MM.1S (cell line): ENCODE measurements around the gene SHCBP1.

Experiments
- DNase-seq: peaks from one replicate; pipeline ENCODE4 v3.0.0-alpha.2; 2015
- H2AFZ ChIP-seq: fragments of 300-600 bp; sonication (generic); 2 replicates; pipeline ENCODE4 v1.6.0; 2016; ENCODE audit warnings: antibody characterized with exemption, low read length
- H3F3A ChIP-seq: fragments of 300-600 bp; sonication (generic); 2 replicates; pipeline ENCODE4 v1.6.1; 2016; ENCODE audit warnings: mild to moderate bottlenecking, antibody characterized with exemption, low read length, moderate library complexity, mixed read lengths; ENCODE audit not compliant: insufficient read depth
- H3K27ac ChIP-seq: fragments of 300-600 bp; sonication (generic); 2 replicates; pipeline ENCODE4 v1.5.1; 2016; ENCODE audit warnings: mild to moderate bottlenecking, low read length
- H3K27me3 ChIP-seq: fragments of 300-600 bp; sonication (generic); replicated peaks from 2 replicates; pipeline ENCODE4 v1.6.0; 2016; ENCODE audit warnings: low read length; ENCODE audit not compliant: insufficient read depth
- H3K36me3 ChIP-seq: fragments of 300-600 bp; sonication (generic); replicated peaks from 2 replicates; pipeline ENCODE4 v1.6.1; 2016; ENCODE audit warnings: mild to moderate bottlenecking, low read length, mixed read lengths; ENCODE audit not compliant: insufficient read depth
- H3K4me1 ChIP-seq: fragments of 300-600 bp; sonication (generic); 2 replicates; pipeline ENCODE4 v1.6.1; 2016; ENCODE audit warnings: low read length, mixed read lengths
- H3K4me2 ChIP-seq: fragments of 300-600 bp; sonication (generic); 2 replicates; pipeline ENCODE4 v1.6.0; 2016; ENCODE audit warnings: low read depth, low read length
- H3K4me3 ChIP-seq: fragments of 300-600 bp; sonication (generic); 2 replicates; pipeline ENCODE4 v1.5.1; 2016; ENCODE audit warnings: low read length, mixed read lengths
- H3K79me2 ChIP-seq: fragments of 300-600 bp; sonication (generic); 2 replicates; pipeline ENCODE4 v1.6.1; 2016; ENCODE audit warnings: mixed run types, low read length, mixed read lengths
- H3K9ac ChIP-seq: fragments of 300-600 bp; sonication (generic); 2 replicates; pipeline ENCODE4 v1.6.1; 2016; ENCODE audit warnings: low read length, mixed read lengths
- H3K9me2 ChIP-seq: fragments of 300-600 bp; sonication (generic); replicated peaks from 2 replicates; pipeline ENCODE4 v1.6.1; 2016; ENCODE audit warnings: mild to moderate bottlenecking, low read length, mixed read lengths; ENCODE audit not compliant: insufficient read depth
- H3K9me3 ChIP-seq: fragments of 300-600 bp; sonication (generic); replicated peaks from 2 replicates; pipeline ENCODE4 v1.6.1; 2016; ENCODE audit warnings: mild to moderate bottlenecking, low read length, mixed read lengths; ENCODE audit not compliant: insufficient read depth
- H4K20me1 ChIP-seq: fragments of 300-600 bp; sonication (generic); 2 replicates; pipeline ENCODE4 v1.6.1; 2016; ENCODE audit warnings: mild to moderate bottlenecking, low read length, moderate library complexity, mixed read lengths; ENCODE audit not compliant: insufficient read depth
- EZH2 ChIP-seq: fragments of 300-600 bp; sonication (generic); optimal IDR thresholded peaks from 2 replicates; pipeline ENCODE3; 2017; ENCODE audit warnings: low read depth, mild to moderate bottlenecking, antibody characterized with exemption, low read length, mixed read lengths
- EZH2phosphoT487 ChIP-seq: fragments of 300-600 bp; sonication (generic); IDR thresholded peaks from 2 replicates; pipeline ENCODE4 v1.6.1; 2018; ENCODE audit warnings: antibody characterized with exemption, low read length
- TF ChIP-seq, protein P1 (sequence below): fragments of 300-600 bp; sonication (generic); IDR thresholded peaks from 2 replicates; pipeline ENCODE4 v1.5.1; 2016; ENCODE audit warnings: antibody characterized with exemption, low read length, mixed read lengths

SHCBP1 gene

DNA sequence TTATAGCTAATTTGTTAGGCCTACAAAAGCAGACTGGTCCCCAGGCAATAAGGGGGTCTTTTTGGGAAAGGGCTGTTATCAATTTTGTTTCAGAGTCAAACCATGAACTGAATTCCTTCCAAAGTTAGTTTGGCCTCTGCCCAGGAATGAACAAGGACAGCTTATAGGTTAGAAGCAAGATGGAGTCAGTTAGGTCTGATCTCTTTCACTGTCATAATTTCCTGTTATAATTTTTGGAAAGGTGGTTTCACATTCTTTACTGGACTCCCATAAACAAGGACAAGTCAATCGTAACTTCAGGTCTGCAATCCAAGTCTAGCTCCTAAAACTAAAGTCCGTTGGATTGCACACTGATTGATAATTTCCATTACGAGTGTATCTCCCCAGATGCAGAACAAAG lies 30.1 kb upstream of the SHCBP1 start:
- Histone ChIP-seq H3K9me3 (no peaks in the 10 kb centered on the region), H3K4me2 (no peak overlapping the region), H3K9ac (no peak overlapping the region), H3K9me2 (no peaks in the 10 kb centered on the region), H4K20me1 (no peaks in the 10 kb centered on the region), H3K4me3 (no peak overlapping the region), H3K79me2 (no peaks in the 10 kb centered on the region), H3K27ac (no peak overlapping the region), H3K4me1 (no peaks in the 10 kb centered on the region), H2AFZ (no peak overlapping the region), H3F3A (no peaks in the 10 kb centered on the region), H3K36me3 (no peaks in the 10 kb centered on the region), H3K27me3 (no peaks in the 10 kb centered on the region)
- TF ChIP-seq EZH2phosphoT487 (no peak), EZH2 (no peak)
- TF ChIP-seq, protein P1, sequence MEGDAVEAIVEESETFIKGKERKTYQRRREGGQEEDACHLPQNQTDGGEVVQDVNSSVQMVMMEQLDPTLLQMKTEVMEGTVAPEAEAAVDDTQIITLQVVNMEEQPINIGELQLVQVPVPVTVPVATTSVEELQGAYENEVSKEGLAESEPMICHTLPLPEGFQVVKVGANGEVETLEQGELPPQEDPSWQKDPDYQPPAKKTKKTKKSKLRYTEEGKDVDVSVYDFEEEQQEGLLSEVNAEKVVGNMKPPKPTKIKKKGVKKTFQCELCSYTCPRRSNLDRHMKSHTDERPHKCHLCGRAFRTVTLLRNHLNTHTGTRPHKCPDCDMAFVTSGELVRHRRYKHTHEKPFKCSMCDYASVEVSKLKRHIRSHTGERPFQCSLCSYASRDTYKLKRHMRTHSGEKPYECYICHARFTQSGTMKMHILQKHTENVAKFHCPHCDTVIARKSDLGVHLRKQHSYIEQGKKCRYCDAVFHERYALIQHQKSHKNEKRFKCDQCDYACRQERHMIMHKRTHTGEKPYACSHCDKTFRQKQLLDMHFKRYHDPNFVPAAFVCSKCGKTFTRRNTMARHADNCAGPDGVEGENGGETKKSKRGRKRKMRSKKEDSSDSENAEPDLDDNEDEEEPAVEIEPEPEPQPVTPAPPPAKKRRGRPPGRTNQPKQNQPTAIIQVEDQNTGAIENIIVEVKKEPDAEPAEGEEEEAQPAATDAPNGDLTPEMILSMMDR, result no peak
- no peak for DNase-seq

DNA sequence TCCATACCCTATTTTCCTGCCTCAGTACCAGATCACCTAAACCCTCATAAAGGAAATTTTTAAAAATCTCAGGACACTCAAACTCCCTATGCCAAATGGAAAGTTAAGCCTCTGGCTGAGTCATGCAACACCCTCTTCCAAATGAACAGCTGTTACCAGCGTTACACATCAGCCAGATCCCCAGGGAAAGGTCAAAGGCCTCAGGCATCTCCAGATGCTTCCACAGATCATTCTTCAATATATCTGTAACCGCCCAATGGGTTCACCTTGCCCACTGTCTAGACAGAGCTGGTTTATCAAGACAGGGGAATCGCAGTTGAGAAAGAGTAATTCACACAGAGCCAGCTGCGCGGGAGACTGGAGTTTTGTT lies 29.1 kb upstream of the SHCBP1 start:
- Histone ChIP-seq H3K79me2 (no peaks in the 10 kb centered on the region), H3F3A (no peaks in the 10 kb centered on the region), H3K9me3 (no peaks in the 10 kb centered on the region), H3K4me3 (no peak overlapping the region), H3K27me3 (no peaks in the 10 kb centered on the region), H3K27ac (no peak overlapping the region), H3K9ac (no peak overlapping the region), H2AFZ (no peak overlapping the region), H3K36me3 (no peaks in the 10 kb centered on the region), H3K4me2 (no peak overlapping the region), H3K4me1 (no peaks in the 10 kb centered on the region), H4K20me1 (no peaks in the 10 kb centered on the region), H3K9me2 (no peaks in the 10 kb centered on the region)
- TF ChIP-seq, protein P1, result no peak
- no peak for TF ChIP-seq EZH2phosphoT487
- TF ChIP-seq EZH2, result no peak
- no peak for DNase-seq

DNA sequence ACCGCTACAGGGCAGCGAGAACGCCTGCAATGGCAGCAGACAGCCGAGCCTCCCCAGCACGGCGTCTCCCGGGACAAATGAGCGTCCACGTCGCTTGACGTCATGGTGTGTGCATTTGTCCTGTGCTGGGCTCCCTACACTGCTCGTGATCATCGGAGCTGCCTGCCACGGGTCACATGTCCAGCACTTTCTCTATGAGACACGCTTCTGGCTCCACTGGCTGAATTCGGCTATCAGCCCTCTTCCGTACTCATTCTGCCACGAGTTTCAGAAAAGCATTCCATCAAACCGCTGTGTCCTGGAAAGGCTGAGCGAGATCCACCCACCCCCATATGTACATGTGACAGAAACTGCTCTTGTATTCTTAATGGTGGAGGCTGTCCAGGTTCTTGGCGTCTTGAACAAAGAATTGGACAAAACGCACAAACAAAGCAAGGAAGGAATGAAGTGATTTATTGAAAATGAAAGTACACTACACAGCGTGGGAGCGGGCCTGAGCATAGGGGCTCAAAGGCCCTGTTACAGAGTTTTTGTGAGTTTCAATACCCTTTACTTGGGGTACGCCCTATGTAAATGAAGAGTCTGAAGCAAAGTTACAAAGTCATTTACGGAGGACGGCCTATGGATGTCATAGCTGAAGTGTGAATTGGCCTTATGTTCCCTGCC lies 28.5 kb upstream of the SHCBP1 start:
- Histone ChIP-seq H3K4me1 (no peaks in the 10 kb centered on the region), H3K4me3 (no peak overlapping the region), H3K4me2 (no peak overlapping the region), H2AFZ (no peak overlapping the region), H4K20me1 (no peaks in the 10 kb centered on the region), H3K27me3 (no peaks in the 10 kb centered on the region), H3F3A (no peaks in the 10 kb centered on the region), H3K27ac (no peak overlapping the region), H3K9me3 (no peaks in the 10 kb centered on the region), H3K79me2 (no peaks in the 10 kb centered on the region), H3K9me2 (no peaks in the 10 kb centered on the region), H3K9ac (no peak overlapping the region), H3K36me3 (no peaks in the 10 kb centered on the region)
- TF ChIP-seq EZH2, result no peak
- TF ChIP-seq, protein P1, result no peak
- no peak for TF ChIP-seq EZH2phosphoT487
- DNase-seq, result no peak
